ENCODE measurements around the gene HLX. TPM values are rescaled to one million over a fixed set of nuclear protein-coding genes. Genes with fewer than 3 reads are reported as not detected.

Gene HLX
- total RNA-seq (ENCODE audit: low replicate concordance) = 0.64 and 2.3 TPM in 2 replicates
- long read RNA-seq = 0 reads

- H3K27ac Mint-ChIP-seq = peak within 1 kb of the TSS; percentile 69
- TF ChIP-seq CTCF (conservative IDR thresholded peaks at IDR 0.05) = no peak
- peak within 1 kb of the TSS; percentile 84 for H3K4me3 Mint-ChIP-seq
- no peaks in the 10 kb centered on the region for H3K36me3 Mint-ChIP-seq
- H3K9me3 Mint-ChIP-seq = no peaks in the 10 kb centered on the region
- DNase-seq (ENCODE audit: extremely low spot score, unreplicated experiment) = no peak
- H3K4me1 Mint-ChIP-seq (ENCODE audit: unreplicated experiment) = peaks cover 28% of the 10 kb centered on the region
- peaks cover 95% of the 10 kb centered on the region for H3K27me3 Mint-ChIP-seq
Measured at GRCh38 chr1:220879076-220879508, at the start of gene HLX. Gene HLX (plus strand): TSS chr1:220879443. CDS start chr1:220879858, 415 bp downstream.

GRCh38 chr1:220833436-220833835, 45.8 kb upstream of the HLX start:
- Mint-ChIP-seq H3K36me3 (no peaks in the 10 kb centered on the region), H3K27me3 (no peaks in the 10 kb centered on the region), H3K9me3 (no peaks in the 10 kb centered on the region), H3K4me3 (no peak overlapping the region), H3K27ac (no peak overlapping the region), H3K4me1 (ENCODE audit: unreplicated experiment) (peaks cover 11% of the 10 kb centered on the region)
- TF ChIP-seq CTCF (conservative IDR thresholded peaks at IDR 0.05) = no peak
- no peak for DNase-seq (ENCODE audit: extremely low spot score, unreplicated experiment)

GRCh38 chr1:220834155-220834870, 44.9 kb upstream of the HLX start:
- no peaks in the 10 kb centered on the region for H3K27me3 Mint-ChIP-seq
- peaks cover 11% of the 10 kb centered on the region for H3K4me1 Mint-ChIP-seq (ENCODE audit: unreplicated experiment)
- no peak for DNase-seq (ENCODE audit: extremely low spot score, unreplicated experiment)
- H3K4me3 Mint-ChIP-seq = no peak overlapping the region
- TF ChIP-seq CTCF (conservative IDR thresholded peaks at IDR 0.05) = no peak
- no peak overlapping the region for H3K27ac Mint-ChIP-seq
- H3K9me3 Mint-ChIP-seq = no peaks in the 10 kb centered on the region
- no peaks in the 10 kb centered on the region for H3K36me3 Mint-ChIP-seq

GRCh38 chr1:220838578-220838977, 40.7 kb upstream of the HLX start:
- no peaks in the 10 kb centered on the region for H3K9me3 Mint-ChIP-seq
- H3K4me3 Mint-ChIP-seq = no peak overlapping the region
- DNase-seq (ENCODE audit: extremely low spot score, unreplicated experiment) = no peak
- TF ChIP-seq CTCF (conservative IDR thresholded peaks at IDR 0.05) = no peak
- H3K27me3 Mint-ChIP-seq = no peaks in the 10 kb centered on the region
- peaks cover 7% of the 10 kb centered on the region for H3K4me1 Mint-ChIP-seq (ENCODE audit: unreplicated experiment)
- H3K36me3 Mint-ChIP-seq = no peaks in the 10 kb centered on the region
- H3K27ac Mint-ChIP-seq = no peak overlapping the region

- H3K27me3 Mint-ChIP-seq = no peaks in the 10 kb centered on the region
- H3K27ac Mint-ChIP-seq = no peak overlapping the region
- TF ChIP-seq CTCF (conservative IDR thresholded peaks at IDR 0.05) = no peak
- DNase-seq (ENCODE audit: extremely low spot score, unreplicated experiment) = no peak
- no peaks in the 10 kb centered on the region for H3K9me3 Mint-ChIP-seq
- H3K4me3 Mint-ChIP-seq = no peak overlapping the region
- peaks cover 3% of the 10 kb centered on the region for H3K4me1 Mint-ChIP-seq (ENCODE audit: unreplicated experiment)
- H3K36me3 Mint-ChIP-seq = no peaks in the 10 kb centered on the region
Measured at GRCh38 chr1:220839474-220839873, 39.8 kb upstream of the HLX start.
